ENCODE results near the gene TSHZ2.

- TF ChIP-seq, protein P1, sequence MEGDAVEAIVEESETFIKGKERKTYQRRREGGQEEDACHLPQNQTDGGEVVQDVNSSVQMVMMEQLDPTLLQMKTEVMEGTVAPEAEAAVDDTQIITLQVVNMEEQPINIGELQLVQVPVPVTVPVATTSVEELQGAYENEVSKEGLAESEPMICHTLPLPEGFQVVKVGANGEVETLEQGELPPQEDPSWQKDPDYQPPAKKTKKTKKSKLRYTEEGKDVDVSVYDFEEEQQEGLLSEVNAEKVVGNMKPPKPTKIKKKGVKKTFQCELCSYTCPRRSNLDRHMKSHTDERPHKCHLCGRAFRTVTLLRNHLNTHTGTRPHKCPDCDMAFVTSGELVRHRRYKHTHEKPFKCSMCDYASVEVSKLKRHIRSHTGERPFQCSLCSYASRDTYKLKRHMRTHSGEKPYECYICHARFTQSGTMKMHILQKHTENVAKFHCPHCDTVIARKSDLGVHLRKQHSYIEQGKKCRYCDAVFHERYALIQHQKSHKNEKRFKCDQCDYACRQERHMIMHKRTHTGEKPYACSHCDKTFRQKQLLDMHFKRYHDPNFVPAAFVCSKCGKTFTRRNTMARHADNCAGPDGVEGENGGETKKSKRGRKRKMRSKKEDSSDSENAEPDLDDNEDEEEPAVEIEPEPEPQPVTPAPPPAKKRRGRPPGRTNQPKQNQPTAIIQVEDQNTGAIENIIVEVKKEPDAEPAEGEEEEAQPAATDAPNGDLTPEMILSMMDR (IDR thresholded peaks at IDR 0.05 in 2 of 3, conservative IDR thresholded peaks at IDR 0.05 in 1 of 3; ENCODE audit: borderline replicate concordance in 1 of 3, insufficient read depth in 1 of 3, low read depth in 2 of 3, low read length in 2 of 3) = no peak
- TF ChIP-seq EZH2 (IDR thresholded peaks at IDR 0.05) (no peak), SP1 (IDR thresholded peaks at IDR 0.05; ENCODE audit: low read depth) (no peak), CEBPB (IDR thresholded peaks at IDR 0.05; ENCODE audit: low read depth) (no peak), SRF (IDR thresholded peaks at IDR 0.05; ENCODE audit: low read depth) (no peak), EGR1 (IDR thresholded peaks at IDR 0.05; ENCODE audit: low read depth) (no peak)
- TF ChIP-seq, protein P2, sequence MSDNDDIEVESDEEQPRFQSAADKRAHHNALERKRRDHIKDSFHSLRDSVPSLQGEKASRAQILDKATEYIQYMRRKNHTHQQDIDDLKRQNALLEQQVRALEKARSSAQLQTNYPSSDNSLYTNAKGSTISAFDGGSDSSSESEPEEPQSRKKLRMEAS (IDR thresholded peaks at IDR 0.05) = no peak
Measured at GRCh38 chr20:53453076-53453475, 480.9 kb downstream of the TSHZ2 start.

All from HCT116 (cell line).